Mesodermal cell (in vitro differentiated cells): ENCODE data around the gene ZNF605.
"Not testable (repeated sequence)": the region's sequence is repeated elsewhere in the genome, so short reads cannot be mapped to it uniquely, and the experiment has no call there.

Source experiments
- H3K27ac ChIP-seq: 2 replicates; pipeline ENCODE4 v1.7.0; 2013; ENCODE audit warnings: mild to moderate bottlenecking, low read depth, low read length, moderate library complexity; ENCODE audit not compliant: severe bottlenecking
- H3K36me3 ChIP-seq: 2 replicates; pipeline ENCODE4 v1.7.1; 2013; ENCODE audit warnings: mild to moderate bottlenecking, low read length, moderate library complexity; ENCODE audit not compliant: control insufficient read depth, insufficient read depth
- H3K4me1 ChIP-seq: one replicate; pipeline ENCODE4 v1.7.1; 2013; ENCODE audit warnings: mild to moderate bottlenecking, low read length; ENCODE audit not compliant: insufficient read depth, control insufficient read depth, poor library complexity, severe bottlenecking
- H3K4me3 ChIP-seq: 2 replicates; pipeline ENCODE4 v1.7.0; 2013; ENCODE audit warnings: low read length, control low read depth, mild to moderate bottlenecking; ENCODE audit not compliant: insufficient read depth, poor library complexity, severe bottlenecking; ENCODE audit errors: extremely low read depth
- H3K9me3 ChIP-seq: 2 replicates; pipeline ENCODE4 v1.7.1; 2013; ENCODE audit warnings: mild to moderate bottlenecking, low read length, moderate library complexity; ENCODE audit not compliant: control insufficient read depth
- WGBS, 2 experiments: methylation state at CpG; one replicate each; pipeline ENCODE4 v1.1.5; 2013; ENCODE audit warnings: missing lambda C conversion rate in 2 of 2; ENCODE audit not compliant: insufficient coverage in 2 of 2; 5-methylcytosine and 5-hydroxymethylcytosine counted together

ZNF605 gene

GRCh38 chr12:132961790-132962189, 5.7 kb upstream of the ZNF605 start:
- not testable (repeated sequence) for H3K4me3 ChIP-seq, H3K4me1 ChIP-seq, H3K27ac ChIP-seq, H3K36me3 ChIP-seq
- 82 to 100% methylated on average over 10 to 12 of the region's 14 CpGs for WGBS, 2 experiments
- peaks cover 25% of the 10 kb centered on the region for H3K9me3 ChIP-seq

GRCh38 chr12:132955094-132956010, 754 bp downstream of the ZNF605 start:
- WGBS, 2 experiments, result 61 to 69% methylated on average over 24 to 29 of the region's 39 CpGs
- H3K27ac ChIP-seq, result peak overlapping the region; percentile 62
- H3K36me3 ChIP-seq, result no peaks in the 10 kb centered on the region
- peaks cover 50% of the 10 kb centered on the region for H3K9me3 ChIP-seq
- no peaks in the 10 kb centered on the region for H3K4me1 ChIP-seq
- peak overlapping the region; percentile 62 for H3K4me3 ChIP-seq

GRCh38 chr12:132954471-132955048, 1.5 kb downstream of the ZNF605 start:
- Histone ChIP-seq H3K4me1 (no peaks in the 10 kb centered on the region), H3K4me3 (peak overlapping the region; percentile 62), H3K36me3 (peaks cover 5% of the 10 kb centered on the region), H3K9me3 (peaks cover 58% of the 10 kb centered on the region), H3K27ac (no peak overlapping the region)
- WGBS, 2 experiments, result 96 to 97% methylated on average over 10 to 12 of the region's 14 CpGs

- Histone ChIP-seq H3K27ac (no peak overlapping the region), H3K4me1 (no peaks in the 10 kb centered on the region), H3K36me3 (peaks cover 9% of the 10 kb centered on the region), H3K4me3 (no peak overlapping the region), H3K9me3 (peaks cover 64% of the 10 kb centered on the region)
- 83 to 84% methylated on average over 7 of the region's 7 CpGs for WGBS, 2 experiments
Measured at GRCh38 chr12:132953771-132954170, 2.3 kb downstream of the ZNF605 start.

GRCh38 chr12:132953163-132953425, 3.0 kb downstream of the ZNF605 start:
- Histone ChIP-seq H3K36me3 (peaks cover 16% of the 10 kb centered on the region), H3K4me1 (no peaks in the 10 kb centered on the region), H3K4me3 (no peak overlapping the region), H3K27ac (no peak overlapping the region), H3K9me3 (peaks cover 68% of the 10 kb centered on the region)
- WGBS, 2 experiments, result 95 to 100% methylated on average over 2 of the region's 2 CpGs

- WGBS, 2 experiments, result 93 to 94% methylated on average over 14 to 15 of the region's 18 CpGs
- Histone ChIP-seq H3K9me3 (peaks cover 70% of the 10 kb centered on the region), H3K4me3 (no peak overlapping the region), H3K27ac (no peak overlapping the region), H3K4me1 (no peaks in the 10 kb centered on the region), H3K36me3 (peaks cover 19% of the 10 kb centered on the region)
Measured at GRCh38 chr12:132952371-132953162, 3.5 kb downstream of the ZNF605 start.

GRCh38 chr12:132951649-132952048, 4.5 kb downstream of the ZNF605 start:
- no peaks in the 10 kb centered on the region for H3K4me1 ChIP-seq
- 92% methylated on average over 8 of the region's 8 CpGs for WGBS, 2 experiments
- no peak overlapping the region for H3K27ac ChIP-seq
- peaks cover 72% of the 10 kb centered on the region for H3K9me3 ChIP-seq
- no peak overlapping the region for H3K4me3 ChIP-seq
- peaks cover 19% of the 10 kb centered on the region for H3K36me3 ChIP-seq

GRCh38 chr12:132950844-132951535, 5.1 kb downstream of the ZNF605 start:
- Histone ChIP-seq H3K4me1 (no peaks in the 10 kb centered on the region), H3K36me3 (peaks cover 26% of the 10 kb centered on the region), H3K4me3 (no peak overlapping the region), H3K27ac (no peak overlapping the region), H3K9me3 (peaks cover 79% of the 10 kb centered on the region)
- 91 to 92% methylated on average over 27 of the region's 27 CpGs for WGBS, 2 experiments

- Histone ChIP-seq H3K4me3 (no peak overlapping the region), H3K36me3 (peaks cover 34% of the 10 kb centered on the region), H3K4me1 (no peaks in the 10 kb centered on the region), H3K9me3 (peaks cover 85% of the 10 kb centered on the region), H3K27ac (no peak overlapping the region)
- WGBS, 2 experiments, result 92 to 95% methylated on average over 26 to 30 of the region's 30 CpGs
Measured at GRCh38 chr12:132949936-132950837, 5.9 kb downstream of the ZNF605 start.
